ENCODE data around the gene PCBP2. TPM values are rescaled to one million over a fixed set of nuclear protein-coding genes. Genes with fewer than 3 reads are reported as not detected.

The PCBP2 gene
- total RNA-seq, 2 donors from 2014 or later: 500 to 501 TPM

DNA sequence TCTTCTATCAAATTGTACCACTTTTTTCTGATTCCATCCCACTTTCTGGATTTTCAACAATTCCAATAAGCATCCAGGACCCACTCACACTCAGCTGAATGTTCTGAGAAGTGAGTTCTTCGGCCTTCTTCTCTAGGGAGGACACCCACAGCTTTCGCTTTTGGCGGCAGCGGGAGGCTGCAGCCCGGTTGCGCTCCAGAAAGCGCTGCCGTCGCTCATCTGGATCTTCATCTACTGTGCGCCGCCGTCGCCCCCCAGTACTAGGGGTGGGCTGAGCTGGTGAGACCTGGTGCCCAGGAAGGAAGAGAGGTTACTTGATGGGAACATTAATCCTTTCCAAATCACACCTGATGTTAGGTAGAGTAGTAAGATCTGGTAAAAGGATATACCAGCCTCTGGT is 72.6 kb downstream of the PCBP2 start:
- intact Hi-C loops (cut with DNase I): no loop called here
- no peak for DNase-seq (ENCODE audit: low spot score)

DNA sequence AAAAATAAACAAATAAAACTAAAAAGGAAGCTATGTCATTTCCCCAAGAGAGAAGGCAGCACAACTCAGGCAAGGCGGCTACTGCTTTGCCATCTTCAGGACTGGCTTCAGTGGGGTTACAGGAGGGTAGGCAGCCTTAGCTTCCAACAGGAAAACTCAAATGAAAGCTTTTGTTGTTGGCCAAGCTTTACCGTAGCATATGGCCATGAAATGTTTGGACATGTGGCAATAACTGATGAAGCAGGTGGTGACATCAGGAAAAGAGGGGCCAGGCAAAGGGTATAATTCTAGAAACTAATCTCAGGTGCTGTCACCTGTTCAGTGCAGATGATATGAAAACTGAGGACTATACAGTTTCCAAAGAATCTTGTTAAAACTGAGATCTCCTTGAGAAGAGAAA is 78.2 kb downstream of the PCBP2 start:
- intact Hi-C loops (cut with DNase I): no loop called here

More for the DNA sequence above, 78.2 kb downstream of the PCBP2 start:
- no peak for DNase-seq (ENCODE audit: low spot score)

Other genes with a start within 250 kb of the PCBP2 start
- gene ITGB7, start 244.9 kb upstream of the PCBP2 start, total RNA-seq: 1 to 10 TPM; 2.1 to 2.9 TPM
- 10 to 100 TPM; 33.4 to 38.1 TPM for gene RARG, start 219.9 kb upstream of the PCBP2 start, total RNA-seq
- gene ESPL1, start 183.8 kb upstream of the PCBP2 start, total RNA-seq: 1 to 10 TPM in 1 of 2 donors, under 1 TPM in 1; 0.62 to 1.0 TPM
- 100 to 1,000 TPM; 473 to 486 TPM for gene PFDN5, start 156.6 kb upstream of the PCBP2 start, total RNA-seq
- gene MYG1, start 152.4 kb upstream of the PCBP2 start, total RNA-seq: 10 to 100 TPM; 35.6 to 37.8 TPM
- gene AAAS, start 130.5 kb upstream of the PCBP2 start, total RNA-seq: 10 to 100 TPM; 29.5 to 35.3 TPM
- gene SP7, start 115.7 kb upstream of the PCBP2 start, total RNA-seq: not detected
- 10 to 100 TPM; 55.1 to 59.9 TPM for gene SP1, start 71.9 kb upstream of the PCBP2 start, total RNA-seq
- not detected for gene AMHR2, start 28.2 kb upstream of the PCBP2 start, total RNA-seq
- 100 to 1,000 TPM in 1 of 2 donors, 10 to 100 TPM in 1; 99.1 to 102 TPM for gene PRR13, start 10.4 kb upstream of the PCBP2 start, total RNA-seq
- gene MAP3K12, start 47.4 kb downstream of the PCBP2 start, total RNA-seq: 10 to 100 TPM; 21.7 to 29.4 TPM
- 10 to 100 TPM; 12.8 to 16.8 TPM for gene TARBP2, start 49.2 kb downstream of the PCBP2 start, total RNA-seq
- gene NPFF, start 55.4 kb downstream of the PCBP2 start, total RNA-seq: not detected
- 10 to 100 TPM; 58.1 to 61.2 TPM for gene ATF7, start 174.3 kb downstream of the PCBP2 start, total RNA-seq
- 100 to 1,000 TPM; 132 to 168 TPM for gene ATP5MC2, start 224.0 kb downstream of the PCBP2 start, total RNA-seq

Data from posterior vena cava (tissue), 2 donors.